Measurements from ENCODE around the gene CCDC146. TPM values are rescaled to one million over a fixed set of nuclear protein-coding genes. Genes with fewer than 3 reads are reported as not detected.

Gene CCDC146
- total and polyA plus RNA-seq, 10 of the 15 experiments (the other 5 are each of a cell fraction or from before 2014, with no cell fraction given): 0.28 to 5.3 (median 1.3) TPM

- no peaks in the 10 kb centered on the region for H3K4me1 ChIP-seq (ENCODE audit: control insufficient read depth, insufficient read depth, low read length)
- CTCF ChIA-PET: interaction anchor here (0.8 to 1.1 kb wide), 3 partner anchors 9 to 34 kb away, joined by 3 read pairs; no protein-coding TSS in a partner anchor
- BruUV-seq (replicated peaks): no TSS peak
- RAD21 ChIA-PET (ENCODE audit: unreplicated experiment): no interaction called here
- in situ Hi-C loops (cut with MboI): no loop called here
- 96% methylated on average over 2 of the region's 2 CpGs for WGBS (ENCODE audit: insufficient coverage, insufficient replicate concordance, low lambda C conversion rate, missing lambda C conversion rate)
- DNase-seq (ENCODE audit: low read depth, low spot score): no peak
- H3K4me3 ChIP-seq: no peak overlapping the region
- no peak for TF ChIP-seq HDGF (IDR thresholded peaks at IDR 0.05)
- TF ChIP-seq NFXL1 (IDR thresholded peaks at IDR 0.05; ENCODE audit: borderline replicate concordance): no peak
- no peak for TF ChIP-seq ATF7 (IDR thresholded peaks at IDR 0.05; ENCODE audit: low read depth)
- no peak for TF ChIP-seq SMARCA5 (IDR thresholded peaks at IDR 0.05)
- TF ChIP-seq ZNF622 (IDR thresholded peaks at IDR 0.05): no peak
- TF ChIP-seq SMAD5 (IDR thresholded peaks at IDR 0.05; ENCODE audit: low read depth): no peak
- TF ChIP-seq MTA3 (IDR thresholded peaks at IDR 0.05; ENCODE audit: borderline replicate concordance, low read length): no peak
- no peak for TF ChIP-seq CHD2 (IDR thresholded peaks at IDR 0.05; ENCODE audit: borderline replicate concordance, low read depth, low read length)
- no peak for TF ChIP-seq ATF2 (IDR thresholded peaks at IDR 0.05; ENCODE audit: low read length)
- TF ChIP-seq NFIC (IDR thresholded peaks at IDR 0.05; ENCODE audit: low read depth, low read length): no peak
- no peak for TF ChIP-seq BMI1 (IDR thresholded peaks at IDR 0.05; ENCODE audit: borderline replicate concordance)
- no peak for TF ChIP-seq ZNF217 (IDR thresholded peaks at IDR 0.05)
- TF ChIP-seq ZBED1 (IDR thresholded peaks at IDR 0.05; ENCODE audit: borderline replicate concordance): no peak
- no peak for TF ChIP-seq TBL1XR1 (IDR thresholded peaks at IDR 0.05; ENCODE audit: low read depth, low read length)
- no peak for TF ChIP-seq SIN3A (IDR thresholded peaks at IDR 0.05; ENCODE audit: low read depth, low read length)
- no peak for TF ChIP-seq FOXM1 (IDR thresholded peaks at IDR 0.05; ENCODE audit: low read depth, low read length)
- no peak overlapping the region for H2AFZ ChIP-seq (ENCODE audit: control insufficient read depth, low read depth, low read length)
- H3K9ac ChIP-seq (ENCODE audit: control insufficient read depth, insufficient read depth, low read length): no peak overlapping the region
- FAIRE-seq: no peak
- intact Hi-C loops (cut with micrococcal nuclease; ENCODE audit: unreplicated experiment): no loop called here
- no peak for ATAC-seq
- H3K9me3 ChIP-seq (replicated peaks; ENCODE audit: control insufficient read depth, insufficient read depth, low read length): no peaks in the 10 kb centered on the region
- no peak overlapping the region for H3K4me2 ChIP-seq (ENCODE audit: control insufficient read depth, insufficient read depth)
- POLR2A ChIA-PET: interaction anchor here (0.5 to 1.2 kb wide), 2 partner anchors 13 to 51 kb away, joined by 3 to 4 read pairs; no protein-coding TSS in a partner anchor
- no peaks in the 10 kb centered on the region for H3K79me2 ChIP-seq (ENCODE audit: control insufficient read depth, insufficient read depth, low read length)
- peaks cover 0 to 3% of the 10 kb centered on the region in 2 experiments; a peak in 1 of 4 replicates for H3K36me3 ChIP-seq (ENCODE audit: control insufficient read depth in 2 of 2, insufficient read depth in 2 of 2, low read length in 1 of 2)
- H3K27me3 ChIP-seq (replicated peaks in 1 of 2; ENCODE audit: control insufficient read depth in 2 of 2, insufficient read depth in 2 of 2, low read length in 1 of 2): no peaks in the 10 kb centered on the region
- H3K27ac ChIP-seq (ENCODE audit: control insufficient read depth, insufficient read depth): no peak overlapping the region
- SMC1A ChIA-PET (ENCODE audit: uncharacterized antibody, unreplicated experiment): interaction anchor here (0.8 to 1.8 kb wide), 2 partner anchors 49 to 75 kb away, joined by 3 to 6 read pairs; no protein-coding TSS in a partner anchor
- no peaks in the 10 kb centered on the region for H4K20me1 ChIP-seq (ENCODE audit: control insufficient read depth, insufficient read depth)
Observed at GRCh38 chr7:77321300-77321699, 198.9 kb downstream of the CCDC146 start.

Measured in GM12878 (cell line).